ENCODE measurements around the gene TRIM29. TPM values are rescaled to one million over a fixed set of nuclear protein-coding genes. Genes with fewer than 3 reads are reported as not detected.

TRIM29 gene
- total and polyA plus RNA-seq, 2 of the 13 experiments (the other 11 are each of a cell fraction or from before 2014, with no cell fraction given): 0.86 TPM

DNA sequence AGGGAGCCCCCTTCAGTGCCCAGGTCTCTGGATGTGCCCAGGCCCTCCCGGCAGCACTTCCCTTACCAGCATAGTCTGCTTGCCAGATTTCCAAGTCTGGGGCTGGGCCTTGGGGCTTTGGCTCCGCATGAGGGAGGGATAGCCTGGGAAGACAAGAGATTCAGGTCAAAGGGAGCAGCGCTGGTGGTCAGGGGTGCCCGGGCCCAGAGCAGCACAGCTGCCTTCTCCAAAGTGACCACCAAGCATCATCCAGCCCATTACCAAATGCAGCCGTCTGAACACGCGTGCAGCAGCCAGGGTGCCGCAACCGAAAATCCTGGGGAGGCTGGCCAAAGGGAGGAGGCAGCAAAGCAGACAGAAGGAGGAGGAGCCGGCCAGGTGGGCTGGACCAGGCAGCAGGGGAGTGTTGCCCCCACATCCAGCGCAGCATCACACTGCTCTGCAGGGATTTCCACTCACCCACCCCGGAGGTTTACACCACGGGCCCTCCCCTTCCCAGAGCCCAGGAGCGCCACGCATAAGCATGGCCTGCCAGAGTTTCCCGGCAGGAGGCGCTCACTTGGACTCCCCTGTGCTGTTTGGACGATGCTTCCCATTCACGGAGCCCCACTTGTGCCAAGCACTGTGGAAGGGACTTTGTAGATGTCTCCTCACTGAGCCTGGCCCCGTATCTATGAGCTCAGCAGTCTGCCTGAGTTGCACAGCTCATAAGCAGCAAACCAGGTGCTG is 22.5 kb downstream of the TRIM29 start:
- Histone ChIP-seq H3K79me2 (ENCODE audit: insufficient read depth, low read length) (no peaks in the 10 kb centered on the region), H4K20me1 (ENCODE audit: insufficient read depth, low read length) (0 out of 2 replicates have a peak, but pooled peaks cover 3% of the 10 kb centered on the region), H3K4me3 (replicated peaks in 1 of 3; ENCODE audit: insufficient read depth in 1 of 3, low read depth in 2 of 3, low read length in 3 of 3) (no peak overlapping the region), H3K36me3 (replicated peaks in 1 of 2; ENCODE audit: control insufficient read depth in 1 of 2, insufficient read depth in 2 of 2, low read length in 2 of 2) (no peaks in the 10 kb centered on the region), H2AFZ (ENCODE audit: low read length) (no peak overlapping the region), H3K27me3 (ENCODE audit: control insufficient read depth in 1 of 2, insufficient read depth in 2 of 2, low read length in 2 of 2) (peaks cover 13 to 52% of the 10 kb centered on the region in 2 experiments; a peak in 4 of 5 replicates), H3K9ac (ENCODE audit: insufficient read depth, low read depth, low read length) (no peak overlapping the region), H3K4me2 (ENCODE audit: low read depth, low read length) (no peak overlapping the region), H3K9me3 (ENCODE audit: low read length) (no peaks in the 10 kb centered on the region), H3K27ac (ENCODE audit: extremely low read length, insufficient read depth, low read length) (no peak overlapping the region), H3K4me1 (ENCODE audit: insufficient read depth, low read length) (no peaks in the 10 kb centered on the region)
- TF ChIP-seq STAG1 (CRISPR knock-in tag; IDR thresholded peaks at IDR 0.05) (0 out of 2 replicates have a peak, but pooled peaks have one; percentile 13), ZNF563 (CRISPR knock-in tag; IDR thresholded peaks at IDR 0.05) (no peak), TCF7L2 (IDR thresholded peaks at IDR 0.05; ENCODE audit: low read depth, low read length) (no peak), ZSCAN22 (CRISPR knock-in tag; IDR thresholded peaks at IDR 0.05) (peak; percentile 83; the same call in 1 of the 2 replicates), POLR2AphosphoS2 (IDR thresholded peaks at IDR 0.05; ENCODE audit: low read depth, low read length) (no peak), ZNF468 (CRISPR knock-in tag; IDR thresholded peaks at IDR 0.05) (no peak)
- TF ChIP-seq, protein P1, sequence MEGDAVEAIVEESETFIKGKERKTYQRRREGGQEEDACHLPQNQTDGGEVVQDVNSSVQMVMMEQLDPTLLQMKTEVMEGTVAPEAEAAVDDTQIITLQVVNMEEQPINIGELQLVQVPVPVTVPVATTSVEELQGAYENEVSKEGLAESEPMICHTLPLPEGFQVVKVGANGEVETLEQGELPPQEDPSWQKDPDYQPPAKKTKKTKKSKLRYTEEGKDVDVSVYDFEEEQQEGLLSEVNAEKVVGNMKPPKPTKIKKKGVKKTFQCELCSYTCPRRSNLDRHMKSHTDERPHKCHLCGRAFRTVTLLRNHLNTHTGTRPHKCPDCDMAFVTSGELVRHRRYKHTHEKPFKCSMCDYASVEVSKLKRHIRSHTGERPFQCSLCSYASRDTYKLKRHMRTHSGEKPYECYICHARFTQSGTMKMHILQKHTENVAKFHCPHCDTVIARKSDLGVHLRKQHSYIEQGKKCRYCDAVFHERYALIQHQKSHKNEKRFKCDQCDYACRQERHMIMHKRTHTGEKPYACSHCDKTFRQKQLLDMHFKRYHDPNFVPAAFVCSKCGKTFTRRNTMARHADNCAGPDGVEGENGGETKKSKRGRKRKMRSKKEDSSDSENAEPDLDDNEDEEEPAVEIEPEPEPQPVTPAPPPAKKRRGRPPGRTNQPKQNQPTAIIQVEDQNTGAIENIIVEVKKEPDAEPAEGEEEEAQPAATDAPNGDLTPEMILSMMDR (CRISPR knock-in tag; IDR thresholded peaks at IDR 0.05): peak; percentile 59
- in situ Hi-C loops (cut with HindIII; ENCODE audit: extremely low pct_ligation_motif_present, low pct_unique_long_range_greater_than_20kb) (no loop called here), intact Hi-C loops (cut with micrococcal nuclease; ENCODE audit: unreplicated experiment) (loop anchor here (2.0 kb wide), 1 partner anchor 185 kb away; no protein-coding TSS in a partner anchor)
- 0% methylated on average over 2 of the region's 20 CpGs for WGBS (ENCODE audit: low lambda C conversion rate)
- ChIA-PET CTCF (ENCODE audit: low intra/inter-chr PET ratio, low total read pairs) (interaction anchor here (1.3 kb wide), 1 partner anchor 185 kb away, joined by 3 read pairs; no protein-coding TSS in a partner anchor), POLR2A (no interaction called here)
- FAIRE-seq (no peak), ATAC-seq (peak; percentile 67), DNase-seq (ENCODE audit: low spot score) (no peak)
- no TSS peak for BruUV-seq (replicated peaks)

Data from HepG2 (cell line).